Measurements from ENCODE around the gene CERT1. TPM values are rescaled to one million over a fixed set of nuclear protein-coding genes. Genes with fewer than 3 reads are reported as not detected.

Gene CERT1
- total RNA-seq, 3 donors from 2014 or later, result 41.4 to 63.4 (median 45.0) TPM

GRCh38 chr5:75366787-75367186 lies 144.6 kb downstream of the CERT1 start:
- no peaks in the 10 kb centered on the region for H3K4me1 ChIP-seq (ENCODE audit: low read depth)
- no peaks in the 10 kb centered on the region for H3K9me3 ChIP-seq
- DNase-seq (no peak), ATAC-seq (no peak)
- H3K36me3 ChIP-seq (ENCODE audit: low read depth), result no peaks in the 10 kb centered on the region
- TF ChIP-seq CTCF (IDR thresholded peaks at IDR 0.05), result no peak
- intact Hi-C loops (cut with DNase I, micrococcal nuclease), result no loop called here
- H3K4me3 ChIP-seq, result no peak overlapping the region

GRCh38 chr5:75365740-75366139 lies 145.7 kb downstream of the CERT1 start:
- ATAC-seq, result no peak
- no peak for TF ChIP-seq CTCF (IDR thresholded peaks at IDR 0.05)
- H3K9me3 ChIP-seq, result no peaks in the 10 kb centered on the region
- no peaks in the 10 kb centered on the region for H3K36me3 ChIP-seq (ENCODE audit: low read depth)
- no peaks in the 10 kb centered on the region for H3K4me1 ChIP-seq (ENCODE audit: low read depth)
- no peak overlapping the region for H3K4me3 ChIP-seq
- DNase-seq, result no peak
- intact Hi-C loops (cut with DNase I, micrococcal nuclease), result no loop called here

- intact Hi-C loops (cut with DNase I, micrococcal nuclease), result no loop called here
- DNase-seq (no peak), ATAC-seq (no peak)
- Histone ChIP-seq H3K9me3 (no peaks in the 10 kb centered on the region), H3K4me1 (ENCODE audit: low read depth) (no peaks in the 10 kb centered on the region), H3K4me3 (no peak overlapping the region), H3K36me3 (ENCODE audit: low read depth) (no peaks in the 10 kb centered on the region)
- no peak for TF ChIP-seq CTCF (IDR thresholded peaks at IDR 0.05)
Observed at GRCh38 chr5:75364571-75365280, 146.7 kb downstream of the CERT1 start.

GRCh38 chr5:75363726-75364495 lies 147.5 kb downstream of the CERT1 start:
- no peaks in the 10 kb centered on the region for H3K4me1 ChIP-seq (ENCODE audit: low read depth)
- no peaks in the 10 kb centered on the region for H3K36me3 ChIP-seq (ENCODE audit: low read depth)
- peak; percentile 93 for ATAC-seq
- intact Hi-C loops (cut with DNase I, micrococcal nuclease), result no loop called here
- H3K4me3 ChIP-seq, result no peak overlapping the region
- H3K9me3 ChIP-seq, result no peaks in the 10 kb centered on the region
- TF ChIP-seq CTCF (IDR thresholded peaks at IDR 0.05), result no peak
- DNase-seq, result peak; percentile 64 to 84 (median 64)

- Histone ChIP-seq H3K4me3 (no peak overlapping the region), H3K36me3 (ENCODE audit: low read depth) (peaks cover under 1% of the 10 kb centered on the region), H3K9me3 (no peaks in the 10 kb centered on the region), H3K4me1 (ENCODE audit: low read depth) (no peaks in the 10 kb centered on the region)
- DNase-seq (peak in 2 of 3 donors; percentile 31 to 34), ATAC-seq (peak; percentile 46)
- intact Hi-C loops (cut with DNase I, micrococcal nuclease), result no loop called here
- TF ChIP-seq CTCF (IDR thresholded peaks at IDR 0.05), result no peak
Observed at GRCh38 chr5:75363111-75363510, 148.3 kb downstream of the CERT1 start.

Data from mucosa of descending colon (tissue), 3 donors.